Measurements from ENCODE around the gene CNTNAP2. TPM values are rescaled to one million over a fixed set of nuclear protein-coding genes. Genes with fewer than 3 reads are reported as not detected.
"Not testable (repeated sequence)": the region's sequence is repeated elsewhere in the genome, so short reads cannot be mapped to it uniquely, and the experiment has no call there.

Gene CNTNAP2
- total and polyA plus RNA-seq, 9 of the 15 experiments (the other 6 are each of a cell fraction or from before 2014, with no cell fraction given): 0.04 to 0.62 (median 0.09) TPM; not detected in 4

DNA sequence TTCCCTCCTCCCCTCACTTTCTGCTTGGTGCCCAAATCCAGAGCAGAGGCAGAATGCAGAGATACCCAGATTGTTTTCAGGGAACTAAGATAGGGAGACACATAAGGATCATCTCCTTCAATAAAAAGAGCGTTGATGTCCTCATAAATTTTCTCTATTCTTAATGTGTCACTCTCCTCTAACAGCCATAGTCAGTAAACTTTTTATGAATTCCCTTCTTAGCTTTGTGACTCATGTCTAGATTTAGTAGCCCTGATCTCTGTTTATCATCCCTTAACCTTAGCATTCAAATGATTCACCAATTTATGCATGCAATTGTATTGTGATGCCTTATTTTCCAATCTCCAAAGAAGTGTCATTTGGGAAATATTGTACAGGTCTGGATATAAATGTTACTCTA is 1478.4 kb downstream of the CNTNAP2 start:
- POLR2A ChIA-PET: no interaction called here
- intact Hi-C loops (cut with micrococcal nuclease): no loop called here

DNA sequence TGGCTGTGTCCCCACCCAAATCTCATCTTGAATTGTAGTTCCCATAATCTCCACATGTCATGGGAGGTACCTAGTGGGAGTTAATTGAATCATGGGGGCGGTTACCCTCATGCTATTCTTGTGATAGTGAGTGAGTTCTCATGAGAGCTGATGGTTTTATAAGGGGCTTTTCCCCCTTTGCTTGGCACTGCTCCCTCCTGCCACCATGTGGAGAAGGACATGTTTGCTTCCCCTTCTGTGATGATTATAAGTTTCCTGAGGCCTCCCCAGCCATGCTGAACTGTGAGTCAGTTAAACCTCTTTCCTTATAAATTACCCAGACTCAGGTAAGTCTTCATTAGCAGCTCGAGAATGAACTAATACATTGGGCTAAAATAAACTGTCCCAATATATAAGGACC is 1482.1 kb downstream of the CNTNAP2 start:
- FAIRE-seq; BruUV-seq (replicated peaks): not testable (repeated sequence)

More for the DNA sequence above, 1478.4 kb downstream of the CNTNAP2 start:
- no peak for FAIRE-seq
- Histone ChIP-seq H4K20me1 (replicated peaks; ENCODE audit: control insufficient read depth, insufficient read depth, low read length) (no peaks in the 10 kb centered on the region), H3K9me3 (replicated peaks; ENCODE audit: control insufficient read depth, insufficient read depth, low read depth, low read length) (0 out of 2 replicates have a peak, but pooled peaks cover 4% of the 10 kb centered on the region), H3K79me2 (ENCODE audit: control insufficient read depth, insufficient read depth, low read length) (no peaks in the 10 kb centered on the region), H3K9me1 (ENCODE audit: control insufficient read depth, insufficient read depth, low read length) (no peaks in the 10 kb centered on the region), H3K27ac (ENCODE audit: extremely low read depth, low read depth, low read length) (no peak overlapping the region), H3K36me3 (ENCODE audit: control insufficient read depth, insufficient read depth, low read length) (no peaks in the 10 kb centered on the region), H3K4me3 (no peak overlapping the region), H2AFZ (ENCODE audit: low read depth, low read length) (no peak overlapping the region), H3K4me1 (replicated peaks in 1 of 2; ENCODE audit: control insufficient read depth in 2 of 2, insufficient read depth in 2 of 2, low read length in 2 of 2) (no peaks in the 10 kb centered on the region), H3K27me3 (ENCODE audit: control insufficient read depth in 2 of 2, insufficient read depth in 2 of 2, low read length in 2 of 2) (no peaks in the 10 kb centered on the region), H3K4me2 (ENCODE audit: insufficient read depth, low read length) (no peak overlapping the region), H3K9ac (ENCODE audit: insufficient read depth in 1 of 2, low read depth in 2 of 2, low read length in 2 of 2) (no peak overlapping the region)
- no peak for TF ChIP-seq ZNF239 (CRISPR knock-in tag; IDR thresholded peaks at IDR 0.05)
- no peak for TF ChIP-seq ESRRA (IDR thresholded peaks at IDR 0.05; ENCODE audit: borderline replicate concordance, low read depth)
- TF ChIP-seq SIN3B (IDR thresholded peaks at IDR 0.05; ENCODE audit: low read depth): no peak
- no peak for TF ChIP-seq ARHGAP35 (IDR thresholded peaks at IDR 0.05; ENCODE audit: partially characterized antibody)
- no peak for TF ChIP-seq CCNT2 (IDR thresholded peaks at IDR 0.05; ENCODE audit: borderline replicate concordance, extremely low read depth, insufficient read length, low read depth, low read length)
- no peak for TF ChIP-seq PURB (CRISPR knock-in tag; IDR thresholded peaks at IDR 0.05; ENCODE audit: low read depth)
- no peak for TF ChIP-seq ETV1 (tag; conservative IDR thresholded peaks at IDR 0.05; ENCODE audit: low read depth)
- no peak for TF ChIP-seq BCOR (IDR thresholded peaks at IDR 0.05)
- TF ChIP-seq ZNF384 (IDR thresholded peaks at IDR 0.05; ENCODE audit: low read depth, low read length): no peak
- TF ChIP-seq, protein P1, sequence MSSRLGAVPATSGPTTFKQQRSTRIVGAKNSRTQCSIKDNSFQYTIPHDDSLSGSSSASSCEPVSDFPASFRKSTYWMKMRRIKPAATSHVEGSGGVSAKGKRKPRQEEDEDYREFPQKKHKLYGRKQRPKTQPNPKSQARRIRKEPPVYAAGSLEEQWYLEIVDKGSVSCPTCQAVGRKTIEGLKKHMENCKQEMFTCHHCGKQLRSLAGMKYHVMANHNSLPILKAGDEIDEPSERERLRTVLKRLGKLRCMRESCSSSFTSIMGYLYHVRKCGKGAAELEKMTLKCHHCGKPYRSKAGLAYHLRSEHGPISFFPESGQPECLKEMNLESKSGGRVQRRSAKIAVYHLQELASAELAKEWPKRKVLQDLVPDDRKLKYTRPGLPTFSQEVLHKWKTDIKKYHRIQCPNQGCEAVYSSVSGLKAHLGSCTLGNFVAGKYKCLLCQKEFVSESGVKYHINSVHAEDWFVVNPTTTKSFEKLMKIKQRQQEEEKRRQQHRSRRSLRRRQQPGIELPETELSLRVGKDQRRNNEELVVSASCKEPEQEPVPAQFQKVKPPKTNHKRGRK (tag; IDR thresholded peaks at IDR 0.05): no peak
- no peak for TF ChIP-seq ZNF23 (CRISPR knock-in tag; IDR thresholded peaks at IDR 0.05)
- TF ChIP-seq CAMTA2 (CRISPR knock-in tag; conservative IDR thresholded peaks at IDR 0.05): no peak
- TF ChIP-seq NFATC3 (IDR thresholded peaks at IDR 0.05): no peak
- no peak for TF ChIP-seq SP2 (IDR thresholded peaks at IDR 0.05; ENCODE audit: extremely low read depth, low read depth, low read length, poor library complexity, severe bottlenecking)
- TF ChIP-seq ZNF507 (tag; conservative IDR thresholded peaks at IDR 0.05): no peak
- no peak for TF ChIP-seq MTA2 (IDR thresholded peaks at IDR 0.05; ENCODE audit: low read depth)
- TF ChIP-seq, protein P2, sequence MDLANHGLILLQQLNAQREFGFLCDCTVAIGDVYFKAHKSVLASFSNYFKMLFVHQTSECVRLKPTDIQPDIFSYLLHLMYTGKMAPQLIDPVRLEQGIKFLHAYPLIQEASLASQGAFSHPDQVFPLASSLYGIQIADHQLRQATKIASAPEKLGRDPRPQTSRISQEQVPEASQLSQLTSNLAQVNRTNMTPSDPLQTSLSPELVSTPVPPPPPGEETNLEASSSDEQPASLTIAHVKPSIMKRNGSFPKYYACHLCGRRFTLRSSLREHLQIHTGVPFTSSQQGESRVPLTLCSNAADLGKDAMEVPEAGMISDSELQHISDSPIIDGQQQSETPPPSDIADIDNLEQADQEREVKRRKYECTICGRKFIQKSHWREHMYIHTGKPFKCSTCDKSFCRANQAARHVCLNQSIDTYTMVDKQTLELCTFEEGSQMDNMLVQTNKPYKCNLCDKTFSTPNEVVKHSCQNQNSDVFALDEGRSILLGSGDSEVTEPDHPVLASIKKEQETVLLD (IDR thresholded peaks at IDR 0.05): no peak
- TF ChIP-seq HSF4 (CRISPR knock-in tag; IDR thresholded peaks at IDR 0.05; ENCODE audit: borderline replicate concordance): no peak
- no peak for TF ChIP-seq MYBL2 (IDR thresholded peaks at IDR 0.05; ENCODE audit: low read depth)
- TF ChIP-seq MYBL2 (CRISPR knock-in tag; IDR thresholded peaks at IDR 0.05; ENCODE audit: borderline replicate concordance): no peak
- no peak for TF ChIP-seq POLR2H (tag; IDR thresholded peaks at IDR 0.05; ENCODE audit: low read depth)
- WGBS (ENCODE audit: insufficient coverage, low coverage, missing lambda C conversion rate): 0% methylated on average over 1 of the region's 1 CpG
- in situ Hi-C loops (cut with MboI): no loop called here
- CTCF ChIA-PET (ENCODE audit: low intra/inter-chr PET ratio): no interaction called here
- BruUV-seq (replicated peaks): no TSS peak
- no peak for ATAC-seq
- DNase-seq (ENCODE audit: extremely low read depth in 1 of 4, low spot score in 3 of 4): no peak

More for the DNA sequence above, 1482.1 kb downstream of the CNTNAP2 start:
- DNase-seq (ENCODE audit: extremely low read depth in 1 of 4, low spot score in 3 of 4); H3K4me1 ChIP-seq (replicated peaks in 1 of 2; ENCODE audit: control insufficient read depth in 2 of 2, insufficient read depth in 2 of 2, low read length in 2 of 2); H2AFZ ChIP-seq (ENCODE audit: low read depth, low read length); H4K20me1 ChIP-seq (replicated peaks; ENCODE audit: control insufficient read depth, insufficient read depth, low read length); H3K4me3 ChIP-seq; H3K9me3 ChIP-seq (replicated peaks; ENCODE audit: control insufficient read depth, insufficient read depth, low read depth, low read length); H3K4me2 ChIP-seq (ENCODE audit: insufficient read depth, low read length); H3K27me3 ChIP-seq (ENCODE audit: control insufficient read depth in 2 of 2, insufficient read depth in 2 of 2, low read length in 2 of 2); H3K27ac ChIP-seq (ENCODE audit: extremely low read depth, low read depth, low read length); H3K79me2 ChIP-seq (ENCODE audit: control insufficient read depth, insufficient read depth, low read length); in situ Hi-C loops (cut with MboI); H3K9me1 ChIP-seq (ENCODE audit: control insufficient read depth, insufficient read depth, low read length); H3K9ac ChIP-seq (ENCODE audit: insufficient read depth in 1 of 2, low read depth in 2 of 2, low read length in 2 of 2); ATAC-seq; CTCF ChIA-PET (ENCODE audit: low intra/inter-chr PET ratio); H3K36me3 ChIP-seq (ENCODE audit: control insufficient read depth, insufficient read depth, low read length); intact Hi-C loops (cut with micrococcal nuclease); POLR2A ChIA-PET: not testable (repeated sequence)
- 0% methylated on average over 2 of the region's 2 CpGs for WGBS (ENCODE audit: insufficient coverage, low coverage, missing lambda C conversion rate)
